Subcutaneous preadipocyte (primary cell): ENCODE results near the gene CAPNS2. TPM values are rescaled to one million over a fixed set of nuclear protein-coding genes. Genes with fewer than 3 reads are reported as not detected.

Source experiments
- total RNA-seq: library from RNA; depleted of rRNA; stranded (reverse); fragments of >200 nt; gene quantifications from 2 replicates; pipeline ENCODE4 v1.2.3, GENCODE V29; 2012

CAPNS2 gene
- not detected in 2 replicates for total RNA-seq

DNA sequence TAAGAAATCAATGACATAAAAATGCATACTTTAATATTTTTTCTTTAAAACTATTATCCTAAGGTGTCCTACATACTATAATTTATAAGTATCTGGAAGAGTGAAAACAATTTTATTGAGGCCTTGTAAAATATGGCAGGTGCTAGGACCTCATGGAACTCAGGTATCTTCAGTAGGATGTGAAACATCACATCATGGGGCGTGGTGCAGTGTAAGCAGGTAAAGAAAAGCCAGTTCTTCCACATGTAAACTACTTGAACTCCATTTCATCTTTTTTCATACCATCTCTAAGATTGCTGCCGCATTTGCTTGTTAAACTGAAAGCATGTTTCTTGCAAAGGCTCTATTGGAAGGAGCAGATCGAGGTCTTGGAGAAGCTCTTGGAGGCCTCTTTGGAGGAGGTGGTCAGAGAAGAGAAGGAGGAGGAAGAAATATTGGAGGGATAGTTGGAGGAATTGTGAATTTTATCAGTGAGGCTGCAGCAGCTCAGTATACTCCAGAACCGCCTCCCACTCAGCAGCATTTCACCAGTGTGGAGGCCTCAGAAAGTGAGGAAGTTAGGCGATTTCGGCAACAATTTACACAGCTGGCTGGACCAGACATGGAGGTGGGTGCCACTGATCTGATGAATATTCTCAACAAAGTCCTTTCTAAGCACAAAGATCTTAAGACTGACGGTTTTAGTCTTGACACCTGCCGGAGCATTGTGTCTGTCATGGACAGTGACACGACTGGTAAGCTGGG is at the start of gene CAPNS2:
Gene CAPNS2, plus strand, starts transcription at position 253 of the 744 bp plus-strand sequence. Its CDS starts 73 bp downstream, at position 326.

Other genes with a start within 250 kb of the CAPNS2 start
- not detected in 2 replicates for gene IRX6, start 242.5 kb upstream of the CAPNS2 start, total RNA-seq
- 355 and 531 TPM in 2 replicates for gene MMP2, start 87.5 kb upstream of the CAPNS2 start, total RNA-seq
- 5.1 and 6.6 TPM in 2 replicates for gene LPCAT2, start 57.6 kb upstream of the CAPNS2 start, total RNA-seq
- gene SLC6A2, start 89.3 kb downstream of the CAPNS2 start, total RNA-seq, result not detected in 2 replicates